HG02763 (cell line): Measurements from ENCODE around the gene NCOA1.
"Not testable (repeated sequence)": the region's sequence is repeated elsewhere in the genome, so short reads cannot be mapped to it uniquely, and the experiment has no call there.

Experiments
- ATAC-seq: cut with Tn5 transposase; IDR thresholded peaks from one replicate; pipeline ENCODE4 v1.9.1; 2021; ENCODE audit warnings: mild to moderate bottlenecking, moderate library complexity; ENCODE audit not compliant: unreplicated experiment

The NCOA1 gene

GRCh38 chr2:24473626-24474025, 17.4 kb upstream of the NCOA1 start:
- no peak for ATAC-seq

GRCh38 chr2:24474053-24474452, 17.0 kb upstream of the NCOA1 start:
- ATAC-seq = no peak

- ATAC-seq = no peak
These were observed 13.8 kb upstream of the NCOA1 start for GRCh38 chr2:24477229-24477628.

- no peak for ATAC-seq
These were observed 12.8 kb upstream of the NCOA1 start for GRCh38 chr2:24478243-24478642.

GRCh38 chr2:24480245-24480644, 10.8 kb upstream of the NCOA1 start:
- ATAC-seq = no peak

GRCh38 chr2:24482251-24482971, 8.6 kb upstream of the NCOA1 start:
- no peak for ATAC-seq

- ATAC-seq = no peak
These were observed 8.1 kb upstream of the NCOA1 start for GRCh38 chr2:24482972-24483300.

GRCh38 chr2:24484677-24485076, 6.4 kb upstream of the NCOA1 start:
- ATAC-seq = not testable (repeated sequence)

GRCh38 chr2:24485197-24485596, 5.9 kb upstream of the NCOA1 start:
- ATAC-seq = no peak

- ATAC-seq = no peak
These were observed 4.3 kb upstream of the NCOA1 start for GRCh38 chr2:24486636-24487205.

GRCh38 chr2:24489465-24490180, 1.4 kb upstream of the NCOA1 start:
- no peak for ATAC-seq

- no peak for ATAC-seq
These were observed 819 bp upstream of the NCOA1 start for GRCh38 chr2:24490181-24490689.

- peak; percentile 35 for ATAC-seq
These were observed 727 bp downstream of the NCOA1 start for GRCh38 chr2:24491542-24492420.

- ATAC-seq = no peak
These were observed 1.6 kb downstream of the NCOA1 start for GRCh38 chr2:24492421-24493279.

GRCh38 chr2:24493713-24494112, 2.7 kb downstream of the NCOA1 start:
- ATAC-seq = no peak

GRCh38 chr2:24494410-24494809, 3.4 kb downstream of the NCOA1 start:
- no peak for ATAC-seq

- no peak for ATAC-seq
These were observed 4.4 kb downstream of the NCOA1 start for GRCh38 chr2:24495451-24495850.

GRCh38 chr2:24496959-24497358, 5.9 kb downstream of the NCOA1 start:
- ATAC-seq = no peak

GRCh38 chr2:24497685-24498084, 6.6 kb downstream of the NCOA1 start:
- no peak for ATAC-seq

- no peak for ATAC-seq
These were observed 7.1 kb downstream of the NCOA1 start for GRCh38 chr2:24498121-24498520.
